GM12891 (cell line): Measurements from ENCODE around the gene NUDT8.

Experiments used
- DNase-seq: peaks from one replicate; pipeline ENCODE4 v3.0.0; 2011; ENCODE audit warnings: low spot score; ENCODE audit not compliant: insufficient read length
- FAIRE-seq: peaks from 2 replicates; lab custom pipeline; 2011; peaks lifted over from hg19 to GRCh38; lab: Jason Lieb, UNC
- PAX5 ChIP-seq: IDR thresholded peaks from 2 replicates; pipeline ENCODE4 v1.6.1; 2011; ENCODE audit warnings: low read length, moderate library complexity, mild to moderate bottlenecking; ENCODE audit not compliant: insufficient read depth, severe bottlenecking
- POLR2A ChIP-seq: IDR thresholded peaks from 2 replicates; pipeline ENCODE4 v1.6.1; 2011; ENCODE audit warnings: low read depth, low read length, control low read depth
- POLR2AphosphoS5 ChIP-seq: IDR thresholded peaks from 2 replicates; pipeline ENCODE4 v1.6.1; 2011; ENCODE audit warnings: low read depth, low read length, control low read depth
- POU2F2 ChIP-seq: IDR thresholded peaks from 2 replicates; pipeline ENCODE4 v1.6.1; 2011; ENCODE audit warnings: low read depth, mild to moderate bottlenecking, control low read depth, low read length, moderate library complexity
- SPI1 ChIP-seq: IDR thresholded peaks from 2 replicates; pipeline ENCODE4 v1.6.1; 2011; ENCODE audit warnings: low read depth, low read length, control low read depth
- TAF1 ChIP-seq: IDR thresholded peaks from 2 replicates; pipeline ENCODE4 v1.6.1; 2011; ENCODE audit warnings: low read depth, low read length, control low read depth

NUDT8 gene

GRCh38 chr11:67632982-67633755 is 3.4 kb upstream of the NUDT8 start:
- DNase-seq (no peak), FAIRE-seq (no peak)
- TF ChIP-seq POU2F2 (no peak), POLR2AphosphoS5 (no peak), PAX5 (no peak), SPI1 (no peak), POLR2A (no peak)

- no peak for TF ChIP-seq POU2F2
- TF ChIP-seq POLR2A = no peak
- no peak for TF ChIP-seq POLR2AphosphoS5
- no peak for TF ChIP-seq SPI1
- no peak for TF ChIP-seq PAX5
- no peak for TF ChIP-seq TAF1
- FAIRE-seq = no peak
- no peak for DNase-seq
Observed at GRCh38 chr11:67632175-67632981, 2.6 kb upstream of the NUDT8 start.

DNA sequence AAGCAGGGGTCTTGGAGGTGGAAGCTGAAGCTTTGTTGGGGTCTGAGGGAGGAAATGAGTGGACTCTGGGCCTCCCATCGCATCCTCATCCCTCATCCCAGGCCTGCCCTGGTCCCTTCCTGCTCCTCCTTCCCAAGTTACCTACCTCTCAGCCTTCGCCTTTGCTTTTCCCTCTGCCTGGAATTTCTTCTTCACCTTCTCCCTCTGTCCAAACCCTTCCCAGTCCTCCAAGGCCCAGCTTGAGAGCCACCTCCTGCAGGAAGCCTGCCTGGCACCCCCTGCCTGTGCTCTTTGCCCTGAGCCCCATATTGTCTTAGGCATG is 2.1 kb upstream of the NUDT8 start:
- TF ChIP-seq POU2F2 (no peak), POLR2AphosphoS5 (no peak), PAX5 (no peak), SPI1 (no peak), TAF1 (no peak), POLR2A (no peak)
- DNase-seq (no peak), FAIRE-seq (no peak)

- FAIRE-seq = no peak
- TF ChIP-seq PAX5 (no peak), POU2F2 (no peak), POLR2AphosphoS5 (no peak), POLR2A (no peak), TAF1 (no peak), SPI1 (no peak)
- DNase-seq = no peak
Observed at GRCh38 chr11:67631411-67631810, 1.7 kb upstream of the NUDT8 start.

GRCh38 chr11:67630943-67631331 is 1.2 kb upstream of the NUDT8 start:
- DNase-seq (no peak), FAIRE-seq (peak; percentile 23)
- TF ChIP-seq TAF1 (no peak), POLR2AphosphoS5 (no peak), POLR2A (no peak), SPI1 (no peak), PAX5 (no peak), POU2F2 (no peak)

- TF ChIP-seq TAF1 (no peak), PAX5 (no peak), POLR2AphosphoS5 (no peak), SPI1 (no peak), POLR2A (no peak), POU2F2 (no peak)
- FAIRE-seq = peak; percentile 93
- DNase-seq = peak; percentile 99
Observed at GRCh38 chr11:67630228-67630942, 648 bp upstream of the NUDT8 start.

GRCh38 chr11:67628710-67629385 is 889 bp downstream of the NUDT8 start:
- no peak for DNase-seq
- TF ChIP-seq POLR2A (no peak), PAX5 (no peak), SPI1 (no peak), TAF1 (no peak), POLR2AphosphoS5 (no peak), POU2F2 (no peak)
- FAIRE-seq = no peak

- no peak for FAIRE-seq
- DNase-seq = no peak
- TF ChIP-seq PAX5 (no peak), POLR2A (no peak), TAF1 (no peak), POU2F2 (no peak), SPI1 (no peak), POLR2AphosphoS5 (no peak)
Observed at GRCh38 chr11:67627812-67628624, 1.7 kb downstream of the NUDT8 start.

- no peak for FAIRE-seq
- TF ChIP-seq SPI1 (no peak), POU2F2 (no peak), PAX5 (no peak), TAF1 (no peak), POLR2A (no peak), POLR2AphosphoS5 (no peak)
- no peak for DNase-seq
Observed at GRCh38 chr11:67627441-67627811, 2.3 kb downstream of the NUDT8 start.
